GM12801 (cell line): ENCODE measurements around the gene PEX5L.

Experiments
- TF ChIP-seq, protein P1 (sequence below): IDR thresholded peaks from one replicate; pipeline ENCODE4 v1.5.1; 2011; ENCODE audit warnings: control low read depth; ENCODE audit not compliant: insufficient read length; ENCODE audit errors: extremely low read depth

The PEX5L gene

DNA sequence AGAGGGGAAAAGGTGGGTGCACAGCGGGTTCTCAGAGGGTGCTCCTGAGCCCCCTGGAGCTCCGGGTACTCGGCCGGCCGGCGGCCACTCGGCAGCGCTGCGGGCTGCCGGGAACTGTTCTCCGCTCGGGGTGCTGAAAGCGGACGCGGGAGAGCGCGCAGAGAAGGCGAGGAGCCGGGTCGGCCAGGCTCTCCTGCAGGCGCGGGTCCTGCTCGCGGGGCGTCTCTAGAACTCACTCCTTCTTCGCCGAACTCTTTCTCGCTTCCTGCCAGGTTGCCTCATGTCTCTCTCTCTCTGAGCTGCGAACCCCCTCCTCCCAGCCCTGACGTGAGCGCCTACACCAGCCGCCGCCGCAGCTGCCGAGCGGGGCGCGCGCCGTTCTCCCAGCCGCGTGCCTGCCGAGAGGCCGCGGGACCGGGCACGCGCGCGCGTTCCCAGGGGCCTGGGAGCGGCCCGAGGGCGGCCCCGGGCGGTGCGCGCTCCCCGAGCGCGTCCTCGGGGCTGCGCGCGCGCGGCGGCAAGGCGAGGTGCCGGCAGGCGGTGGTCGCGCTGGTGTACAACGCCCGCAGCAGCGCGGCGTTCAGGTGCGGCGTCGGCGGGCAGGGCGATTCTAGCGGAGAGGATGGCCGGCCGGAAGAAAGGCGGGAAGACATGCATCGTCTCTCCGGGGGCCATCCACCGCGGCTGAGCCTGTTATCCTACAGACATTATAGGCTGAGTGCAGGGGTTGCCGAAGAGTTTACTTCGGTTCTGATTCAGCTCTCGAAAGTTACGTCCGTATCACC is at the start of gene PEX5L:
Gene PEX5L, minus strand, starts transcription at position 267 of the 785 bp plus-strand sequence. CDS start 338 bp downstream, outside the sequence.
- TF ChIP-seq, protein P1, sequence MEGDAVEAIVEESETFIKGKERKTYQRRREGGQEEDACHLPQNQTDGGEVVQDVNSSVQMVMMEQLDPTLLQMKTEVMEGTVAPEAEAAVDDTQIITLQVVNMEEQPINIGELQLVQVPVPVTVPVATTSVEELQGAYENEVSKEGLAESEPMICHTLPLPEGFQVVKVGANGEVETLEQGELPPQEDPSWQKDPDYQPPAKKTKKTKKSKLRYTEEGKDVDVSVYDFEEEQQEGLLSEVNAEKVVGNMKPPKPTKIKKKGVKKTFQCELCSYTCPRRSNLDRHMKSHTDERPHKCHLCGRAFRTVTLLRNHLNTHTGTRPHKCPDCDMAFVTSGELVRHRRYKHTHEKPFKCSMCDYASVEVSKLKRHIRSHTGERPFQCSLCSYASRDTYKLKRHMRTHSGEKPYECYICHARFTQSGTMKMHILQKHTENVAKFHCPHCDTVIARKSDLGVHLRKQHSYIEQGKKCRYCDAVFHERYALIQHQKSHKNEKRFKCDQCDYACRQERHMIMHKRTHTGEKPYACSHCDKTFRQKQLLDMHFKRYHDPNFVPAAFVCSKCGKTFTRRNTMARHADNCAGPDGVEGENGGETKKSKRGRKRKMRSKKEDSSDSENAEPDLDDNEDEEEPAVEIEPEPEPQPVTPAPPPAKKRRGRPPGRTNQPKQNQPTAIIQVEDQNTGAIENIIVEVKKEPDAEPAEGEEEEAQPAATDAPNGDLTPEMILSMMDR = no peak

GRCh38 chr3:180085122-180085710 is 48.5 kb upstream of the PEX5L start:
- TF ChIP-seq, protein P1 = no peak

DNA sequence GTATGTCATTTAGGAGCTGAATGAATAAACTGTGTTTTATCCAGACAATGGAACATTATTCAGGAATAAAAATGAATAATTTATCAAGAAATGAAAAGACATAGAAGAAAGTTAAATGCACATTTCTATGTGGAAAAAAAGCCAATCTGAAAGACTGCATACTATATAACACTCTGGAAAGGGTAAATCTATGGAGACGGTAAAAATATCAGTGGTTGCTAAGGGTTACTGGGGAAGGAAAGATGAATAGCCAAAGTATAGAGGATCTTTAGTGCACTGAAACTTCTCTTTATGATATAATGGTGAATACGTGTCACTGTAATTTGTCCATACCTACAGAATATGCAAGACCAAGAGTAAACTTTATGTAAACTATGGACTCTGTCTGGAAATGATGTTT is 46.0 kb upstream of the PEX5L start:
- TF ChIP-seq, protein P1 = no peak

DNA sequence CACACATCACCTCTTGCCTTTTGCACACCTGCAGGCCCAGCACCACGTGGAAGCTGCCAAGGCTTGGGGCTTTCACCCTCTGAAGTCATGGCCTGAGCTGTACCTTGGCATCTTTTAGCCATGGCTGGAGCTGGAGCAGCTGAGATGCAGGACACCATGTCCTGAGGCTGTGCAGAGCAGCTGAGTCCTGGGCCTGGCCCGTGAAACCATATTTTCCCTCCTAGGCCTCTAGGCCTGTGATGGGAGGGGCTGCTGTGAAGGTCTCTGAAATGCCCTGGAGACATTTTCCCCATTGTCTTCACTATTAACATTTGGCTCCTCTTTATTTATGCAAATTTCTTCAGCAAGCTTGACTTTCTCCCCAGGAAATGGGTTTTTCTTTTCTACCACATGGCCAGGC is 41.9 kb upstream of the PEX5L start:
- TF ChIP-seq, protein P1 = no peak

GRCh38 chr3:180073561-180073960 is 36.8 kb upstream of the PEX5L start:
- TF ChIP-seq, protein P1 = no peak

DNA sequence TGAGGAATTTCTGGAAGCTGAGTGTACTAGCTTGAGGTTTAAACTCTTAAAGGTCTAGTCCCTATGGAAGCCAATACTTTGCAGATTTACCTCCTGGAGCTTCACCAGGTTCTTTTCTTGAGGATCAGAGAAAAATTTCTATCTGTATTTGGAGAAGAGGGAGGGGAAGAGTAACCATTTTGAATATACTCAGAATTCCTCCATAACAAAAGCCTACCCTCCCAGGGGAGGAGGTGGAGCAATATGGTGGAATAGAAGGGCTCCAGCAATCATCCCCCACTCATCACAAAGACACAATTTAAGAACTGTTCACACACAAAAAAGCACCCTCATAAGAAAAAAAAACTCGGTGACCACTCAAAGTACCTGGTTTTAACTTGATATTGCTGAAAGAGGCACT is 36.0 kb upstream of the PEX5L start:
- TF ChIP-seq, protein P1 = no peak

- TF ChIP-seq, protein P1 = no peak
Measured at GRCh38 chr3:180070925-180071324, 34.2 kb upstream of the PEX5L start.
